ENCODE results near the gene MRGPRF.

GRCh38 chr11:68979931-68980775, 32.9 kb downstream of the MRGPRF start:
- no peak for TF ChIP-seq POLR2A (IDR thresholded peaks at IDR 0.05)
- TF ChIP-seq CTCF (IDR thresholded peaks at IDR 0.05): no peak
- TF ChIP-seq POLR2AphosphoS5 (IDR thresholded peaks at IDR 0.05): no peak
